AG09309 (cell line): ENCODE results near the gene MYLK2.
"Not testable (repeated sequence)": the region's sequence is repeated elsewhere in the genome, so short reads cannot be mapped to it uniquely, and the experiment has no call there.

ENCODE experiments used
- DNase-seq: peaks from one replicate; pipeline ENCODE4 v3.0.0-alpha.2; 2010; ENCODE audit warnings: low read depth
- H3K4me3 ChIP-seq: 2 replicates; pipeline ENCODE4 v1.5.1; 2011; ENCODE audit warnings: mild to moderate bottlenecking, low read depth, low read length, moderate library complexity; ENCODE audit not compliant: control insufficient read depth
- CTCF ChIP-seq: IDR thresholded peaks from 2 replicates; pipeline ENCODE4 v1.5.1; 2011; ENCODE audit warnings: mild to moderate bottlenecking, low read depth, low read length, inconsistent platforms; ENCODE audit not compliant: insufficient read depth, control insufficient read depth; ENCODE audit errors: missing control alignments

MYLK2 gene

DNA sequence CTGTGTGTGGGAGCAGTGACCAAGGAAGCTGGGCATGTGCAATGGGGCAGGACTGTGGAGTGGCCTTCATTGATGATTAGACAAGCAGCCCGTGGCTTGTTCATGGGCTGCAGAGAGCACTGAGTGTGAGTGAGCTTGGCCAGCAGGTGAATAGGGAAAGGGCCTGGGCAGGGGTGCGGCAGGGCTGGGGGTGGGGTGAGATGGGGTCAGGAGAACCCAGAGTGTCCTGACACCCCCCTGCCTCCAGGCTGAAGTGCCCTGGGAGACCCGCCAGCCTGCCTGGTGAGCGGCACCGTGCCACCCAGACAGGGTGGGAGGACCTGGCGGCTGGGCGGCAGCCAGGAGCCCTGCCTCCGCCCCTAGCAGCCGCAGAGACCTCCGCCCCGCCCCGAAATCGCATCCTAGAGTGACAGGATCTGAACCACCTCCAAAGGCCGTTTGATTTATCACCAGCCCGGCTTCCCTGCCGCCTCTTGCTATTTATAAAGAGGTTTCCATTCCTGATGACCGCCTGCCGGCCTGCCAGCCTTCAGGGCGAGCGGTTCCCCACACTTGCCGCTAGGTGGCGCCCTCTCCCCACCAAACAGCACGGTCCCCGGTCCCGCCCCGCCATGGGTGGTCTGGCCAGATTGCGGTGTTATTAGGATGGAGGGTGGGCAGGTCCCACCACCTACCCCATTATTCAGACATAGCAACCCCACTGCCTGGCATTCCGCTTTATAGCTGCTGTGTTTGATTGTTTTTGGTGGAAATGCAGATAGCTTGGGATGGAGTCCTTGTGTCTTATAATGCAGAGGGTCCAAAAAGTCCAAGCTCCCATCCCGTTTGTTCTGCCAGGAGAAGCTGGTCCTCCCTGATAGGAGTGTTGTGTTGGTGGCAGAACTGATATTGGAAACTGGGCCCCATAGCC lies 3.5 kb downstream of the MYLK2 start:
- TF ChIP-seq CTCF, result peak; percentile 96
- no peak for DNase-seq
- H3K4me3 ChIP-seq, result peak overlapping the region; percentile 8

DNA sequence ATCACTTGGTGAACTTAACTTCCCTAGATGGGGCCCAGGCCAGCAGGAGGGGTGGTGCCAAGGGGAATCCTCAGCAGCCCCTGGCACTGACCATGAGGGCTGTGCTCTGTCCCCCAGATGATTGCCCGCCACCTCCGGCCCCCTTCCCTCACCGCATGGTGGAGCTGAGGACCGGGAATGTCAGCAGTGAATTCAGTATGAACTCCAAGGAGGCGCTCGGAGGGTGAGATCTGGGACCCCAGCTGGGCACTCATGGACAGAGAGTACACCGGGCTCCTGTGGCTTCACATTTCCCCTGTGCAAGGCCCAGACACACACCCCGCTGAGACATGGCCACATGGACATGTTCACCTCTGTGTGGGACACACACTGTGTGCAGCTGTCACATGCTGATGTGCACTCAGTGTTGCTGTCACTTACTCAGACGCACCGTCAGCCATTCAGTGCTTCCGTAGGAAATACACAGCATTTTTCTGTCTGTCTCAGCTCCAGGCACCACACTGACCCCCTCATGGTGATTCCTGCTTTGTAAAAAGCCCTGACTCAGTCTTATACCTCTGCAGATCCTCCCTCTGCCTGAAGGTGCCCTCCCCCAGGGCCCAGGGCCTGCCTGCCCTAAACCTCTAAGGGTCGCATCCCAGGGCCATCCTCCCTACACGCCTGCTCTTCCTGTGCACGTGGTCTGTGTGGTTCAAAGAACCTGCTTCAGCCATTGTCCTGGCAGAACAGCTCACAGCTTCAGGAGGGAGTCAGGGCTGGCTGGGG lies 4.4 kb downstream of the MYLK2 start:
- DNase-seq, result no peak
- TF ChIP-seq CTCF, result no peak
- H3K4me3 ChIP-seq, result no peak overlapping the region

GRCh38 chr20:31824125-31824485 lies 4.9 kb downstream of the MYLK2 start:
- DNase-seq, result no peak
- no peak for TF ChIP-seq CTCF
- no peak overlapping the region for H3K4me3 ChIP-seq

DNA sequence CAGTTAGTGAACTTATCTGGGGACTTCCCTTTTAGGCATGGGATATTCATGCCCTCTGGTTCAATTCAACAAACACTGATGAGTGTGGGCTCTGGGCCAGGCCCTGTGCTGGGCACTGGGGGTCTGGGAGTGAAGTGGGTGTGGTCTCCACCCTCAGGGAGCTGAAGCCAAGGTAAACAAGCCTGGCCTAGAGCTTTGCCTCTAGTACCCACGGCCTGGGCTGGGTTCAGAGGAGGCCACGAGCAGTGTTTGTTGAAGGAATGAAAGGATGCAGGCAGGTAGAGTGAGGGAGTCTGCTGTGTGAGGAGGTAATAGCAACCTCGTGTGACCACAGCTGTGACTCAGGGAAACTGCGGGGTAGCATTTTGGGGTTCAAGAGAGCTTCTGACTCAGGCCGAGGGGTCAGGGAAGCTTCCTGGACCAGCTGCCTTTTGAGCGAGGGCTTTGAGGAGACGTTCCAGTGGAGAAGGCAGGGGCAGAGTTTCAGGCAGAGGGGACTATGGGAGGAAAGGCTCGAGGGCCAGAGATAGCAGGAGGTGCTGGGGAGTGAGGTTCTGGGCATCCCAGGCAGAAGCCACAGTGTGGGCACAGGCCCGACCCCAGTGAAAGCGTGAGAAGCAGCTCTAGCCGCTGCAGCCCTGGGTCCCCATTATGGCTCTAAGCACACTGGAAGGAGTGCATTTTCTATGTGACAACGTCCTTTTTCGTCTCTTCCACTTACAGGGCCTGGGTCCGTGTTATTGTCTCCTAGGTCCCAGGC lies 5.6 kb downstream of the MYLK2 start:
- no peak overlapping the region for H3K4me3 ChIP-seq
- no peak for DNase-seq
- TF ChIP-seq CTCF, result no peak

DNA sequence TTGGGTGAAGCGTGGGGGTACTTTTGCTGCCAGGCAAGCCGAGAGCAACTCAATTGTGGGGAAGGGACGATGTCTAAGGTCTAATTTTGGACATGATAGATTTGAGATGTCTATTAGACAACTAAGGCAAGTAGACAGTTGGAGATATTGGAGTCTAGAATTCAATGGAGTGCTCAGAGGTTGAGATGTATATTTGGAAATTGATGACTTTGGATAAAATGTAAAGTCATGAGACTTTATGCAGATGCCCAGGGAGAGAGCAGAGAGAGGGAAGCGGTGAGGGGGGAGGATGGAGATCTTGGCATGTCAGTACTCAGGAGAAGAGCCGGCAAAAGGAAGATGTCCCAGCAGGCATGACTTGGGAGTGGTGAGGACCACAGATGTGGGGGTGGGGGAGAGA lies 6.9 kb downstream of the MYLK2 start:
- no peak for TF ChIP-seq CTCF
- DNase-seq, result no peak
- H3K4me3 ChIP-seq, result no peak overlapping the region

- no peak for DNase-seq
- no peak overlapping the region for H3K4me3 ChIP-seq
- TF ChIP-seq CTCF, result no peak
Measured at GRCh38 chr20:31827059-31827458, 7.9 kb downstream of the MYLK2 start.

- not testable (repeated sequence) for DNase-seq, H3K4me3 ChIP-seq
Measured at GRCh38 chr20:31828016-31828415, 8.9 kb downstream of the MYLK2 start.
